ENCODE measurements around the gene VSTM4. TPM values are rescaled to one million over a fixed set of nuclear protein-coding genes. Genes with fewer than 3 reads are reported as not detected.

VSTM4 gene
- polyA plus RNA-seq, 1 of the 3 experiments (the other 2 are of a cell fraction), result 0.39 TPM

- no peak for TF ChIP-seq NRF1 (IDR thresholded peaks at IDR 0.05; ENCODE audit: low read depth, low read length)
- TF ChIP-seq YY1 (IDR thresholded peaks at IDR 0.05; ENCODE audit: low read depth), result no peak
- TF ChIP-seq PBX3 (IDR thresholded peaks at IDR 0.05), result no peak
- TF ChIP-seq FOSL2 (IDR thresholded peaks at IDR 0.05; ENCODE audit: borderline replicate concordance, low read depth), result no peak
- no peak for TF ChIP-seq JUND (IDR thresholded peaks at IDR 0.05)
- no peak for TF ChIP-seq EP300 (IDR thresholded peaks at IDR 0.05; ENCODE audit: borderline replicate concordance in 1 of 2, low read depth in 1 of 2, low read length in 1 of 2)
Measured at GRCh38 chr10:49089152-49089551, 26.2 kb downstream of the VSTM4 start.

GRCh38 chr10:49086889-49087288 is 28.4 kb downstream of the VSTM4 start:
- Histone ChIP-seq H2AFZ (ENCODE audit: low read depth) (no peak overlapping the region), H3K4me2 (no peak overlapping the region), H3K36me3 (replicated peaks in 1 of 2; ENCODE audit: control insufficient read depth in 1 of 2, insufficient read depth in 2 of 2, low read length in 1 of 2) (no peaks in the 10 kb centered on the region), H3K9ac (no peak overlapping the region), H3K27ac (ENCODE audit: low read depth in 2 of 2, low read length in 1 of 2) (no peak overlapping the region), H3K79me2 (ENCODE audit: insufficient read depth) (no peaks in the 10 kb centered on the region), H3K4me1 (ENCODE audit: control insufficient read depth in 1 of 2, insufficient read depth in 2 of 2, low read depth in 1 of 2, low read length in 1 of 2) (peaks cover 0 to 13% of the 10 kb centered on the region in 2 experiments; a peak in 1 of 4 replicates), H3K27me3 (ENCODE audit: insufficient read depth) (no peaks in the 10 kb centered on the region), H4K20me1 (ENCODE audit: insufficient read depth) (no peaks in the 10 kb centered on the region), H3K9me3 (no peaks in the 10 kb centered on the region), H3K4me3 (ENCODE audit: low read depth in 2 of 2, low read length in 1 of 2) (no peak overlapping the region), H3F3A (replicated peaks; ENCODE audit: insufficient read depth) (no peaks in the 10 kb centered on the region), H3K9me2 (no peaks in the 10 kb centered on the region)
- CTCF ChIA-PET, result no interaction called here
- 21% methylated on average over 3 of the region's 3 CpGs for WGBS (ENCODE audit: low lambda C conversion rate)
- DNase-seq, result no peak
- no peak for TF ChIP-seq NRF1 (IDR thresholded peaks at IDR 0.05; ENCODE audit: low read depth, low read length)
- no peak for TF ChIP-seq PBX3 (IDR thresholded peaks at IDR 0.05)
- TF ChIP-seq YY1 (IDR thresholded peaks at IDR 0.05; ENCODE audit: low read depth), result no peak
- no peak for TF ChIP-seq GATA2 (CRISPR knock-in tag; IDR thresholded peaks at IDR 0.05)
- POLR2A ChIA-PET, result no interaction called here

More at GRCh38 chr10:49089152-49089551, 26.2 kb downstream of the VSTM4 start:
- Histone ChIP-seq H3K9me3 (no peaks in the 10 kb centered on the region), H3K4me3 (ENCODE audit: low read depth in 2 of 2, low read length in 1 of 2) (no peak overlapping the region), H2AFZ (ENCODE audit: low read depth) (no peak overlapping the region), H4K20me1 (ENCODE audit: insufficient read depth) (no peaks in the 10 kb centered on the region), H3K9ac (no peak overlapping the region), H3K4me2 (no peak overlapping the region), H3K79me2 (ENCODE audit: insufficient read depth) (no peaks in the 10 kb centered on the region), H3F3A (replicated peaks; ENCODE audit: insufficient read depth) (no peaks in the 10 kb centered on the region), H3K27me3 (ENCODE audit: insufficient read depth) (no peaks in the 10 kb centered on the region), H3K9me2 (no peaks in the 10 kb centered on the region), H3K4me1 (ENCODE audit: control insufficient read depth in 1 of 2, insufficient read depth in 2 of 2, low read depth in 1 of 2, low read length in 1 of 2) (no peaks in the 10 kb centered on the region; a peak in 1 of 4 replicates), H3K36me3 (replicated peaks in 1 of 2; ENCODE audit: control insufficient read depth in 1 of 2, insufficient read depth in 2 of 2, low read length in 1 of 2) (no peaks in the 10 kb centered on the region), H3K27ac (ENCODE audit: low read depth in 2 of 2, low read length in 1 of 2) (no peak overlapping the region)
- 16% methylated on average over 2 of the region's 2 CpGs for WGBS (ENCODE audit: low lambda C conversion rate)
- ChIA-PET POLR2A (interaction anchor here (0.8 kb wide), 1 partner anchor 62 kb away, joined by 4 read pairs; no protein-coding TSS in a partner anchor), CTCF (interaction anchor here (0.7 to 1.0 kb wide), 2 partner anchors 21 to 433 kb away, joined by 3 read pairs; no protein-coding TSS in a partner anchor)
- DNase-seq, result no peak

GRCh38 chr10:49083261-49083660 is 32.1 kb downstream of the VSTM4 start:
- Histone ChIP-seq H3K4me1 (ENCODE audit: control insufficient read depth in 1 of 2, insufficient read depth in 2 of 2, low read depth in 1 of 2, low read length in 1 of 2) (peaks cover 0 to 31% of the 10 kb centered on the region in 2 experiments; a peak in 1 of 4 replicates), H2AFZ (ENCODE audit: low read depth) (no peak overlapping the region), H3K4me2 (no peak overlapping the region), H3K27me3 (ENCODE audit: insufficient read depth) (no peaks in the 10 kb centered on the region), H3K4me3 (ENCODE audit: low read depth in 2 of 2, low read length in 1 of 2) (no peak overlapping the region), H3K9me2 (no peaks in the 10 kb centered on the region), H3K9ac (no peak overlapping the region), H3F3A (replicated peaks; ENCODE audit: insufficient read depth) (no peaks in the 10 kb centered on the region), H3K9me3 (no peaks in the 10 kb centered on the region), H3K27ac (ENCODE audit: low read depth in 2 of 2, low read length in 1 of 2) (no peak overlapping the region; a peak in 1 of 4 replicates), H3K79me2 (ENCODE audit: insufficient read depth) (no peaks in the 10 kb centered on the region), H4K20me1 (ENCODE audit: insufficient read depth) (no peaks in the 10 kb centered on the region), H3K36me3 (replicated peaks in 1 of 2; ENCODE audit: control insufficient read depth in 1 of 2, insufficient read depth in 2 of 2, low read length in 1 of 2) (no peaks in the 10 kb centered on the region)
- 58% methylated on average over 8 of the region's 8 CpGs for WGBS (ENCODE audit: low lambda C conversion rate)
- CTCF ChIA-PET, result interaction anchor here (0.9 to 1.2 kb wide), 2 partner anchors 36 to 425 kb away, joined by 3 read pairs; no protein-coding TSS in a partner anchor
- no peak for DNase-seq
- TF ChIP-seq GABPA (IDR thresholded peaks at IDR 0.05; ENCODE audit: low read depth) (no peak), IRF3 (IDR thresholded peaks at IDR 0.05; ENCODE audit: low read depth, low read length) (no peak), MEF2A (IDR thresholded peaks at IDR 0.05; ENCODE audit: borderline replicate concordance, low read depth) (no peak), RXRA (IDR thresholded peaks at IDR 0.05; ENCODE audit: borderline replicate concordance, low read depth) (no peak), JUND (IDR thresholded peaks at IDR 0.05) (no peak), FOXJ3 (CRISPR knock-in tag; IDR thresholded peaks at IDR 0.05) (no peak), CTCF (IDR thresholded peaks at IDR 0.05) (no peak), USF2 (IDR thresholded peaks at IDR 0.05; ENCODE audit: borderline replicate concordance, low read depth, low read length) (no peak), NRF1 (IDR thresholded peaks at IDR 0.05; ENCODE audit: low read depth, low read length) (no peak)
- POLR2A ChIA-PET, result interaction anchor here (0.7 kb wide), 1 partner anchor 11 kb away, joined by 4 read pairs; no protein-coding TSS in a partner anchor
